Measurements from ENCODE around the gene SMC6.

Gene SMC6

GRCh38 chr2:17615147-17615546 lies 138.5 kb downstream of the SMC6 start:
- DNase-seq = no peak

DNA sequence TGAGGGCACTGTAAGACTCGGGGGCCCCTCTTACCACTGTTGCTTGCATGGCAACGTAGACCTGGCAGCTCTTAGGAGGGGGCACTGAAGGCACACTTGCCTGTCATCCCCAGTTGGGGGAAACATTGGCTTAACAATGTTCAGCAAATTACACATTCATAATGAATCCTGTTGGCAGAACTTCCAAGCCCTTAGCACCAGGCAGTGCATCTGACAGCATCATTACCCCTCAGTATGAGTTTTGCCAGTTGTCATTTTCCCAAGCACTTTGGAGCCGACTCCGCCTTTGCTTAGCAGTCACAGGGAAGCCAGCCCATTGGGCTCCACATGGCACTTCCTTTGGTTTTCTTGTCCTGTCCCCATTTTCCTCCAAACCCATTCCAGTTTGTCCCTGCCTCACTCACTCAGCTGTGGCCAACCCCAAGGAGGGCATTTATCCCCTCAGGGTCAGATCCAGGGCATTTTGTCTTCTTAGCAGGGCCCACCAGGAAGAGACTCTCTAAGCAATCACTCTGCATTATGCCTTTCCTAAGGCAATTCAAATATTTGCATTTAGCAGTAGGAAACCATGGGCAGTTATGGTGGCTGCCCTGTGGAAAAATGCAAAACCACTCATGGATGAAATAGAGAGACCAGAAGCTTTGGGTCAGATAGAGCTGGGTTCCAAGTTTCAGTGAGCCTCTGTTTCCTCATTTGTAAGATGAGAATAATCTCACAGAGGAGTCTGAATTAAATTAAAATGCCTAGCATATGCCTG lies 139.3 kb downstream of the SMC6 start:
- DNase-seq = no peak
